GM23338 (cell line): ENCODE measurements around the gene HSPA12B.

Experiments
- EZH2phosphoT487 ChIP-seq: fragments of 200-600 bp; sonication (generic); IDR thresholded peaks from one replicate; pipeline ENCODE4 v1.8.1; 2018; ENCODE audit warnings: antibody characterized with exemption; ENCODE audit not compliant: unreplicated experiment
- POLR2AphosphoS5 ChIP-seq: IDR thresholded peaks from 2 replicates; pipeline ENCODE4 v1.6.1; 2016; ENCODE audit warnings: antibody characterized with exemption, low read depth
- ZNF331 ChIP-seq: fragments of 250-450 bp; sonication (Bioruptor Pico); IDR thresholded peaks from 2 replicates; pipeline ENCODE4 v1.5.0; 2020; ENCODE audit warnings: low read depth, mild to moderate bottlenecking, moderate library complexity
- TF ChIP-seq, protein P1 (sequence below), 2 experiments: fragments of 200-600 bp in 1 of 2; sonication (generic) in 1 of 2; conservative IDR thresholded peaks; 2 replicates each; pipeline versions ENCODE4 v1.5.1 to v1.6.1; 2016 to 2017; ENCODE audit warnings: antibody characterized with exemption in 2 of 2, low read depth in 2 of 2, mild to moderate bottlenecking in 2 of 2, moderate library complexity in 1 of 2

DNA sequence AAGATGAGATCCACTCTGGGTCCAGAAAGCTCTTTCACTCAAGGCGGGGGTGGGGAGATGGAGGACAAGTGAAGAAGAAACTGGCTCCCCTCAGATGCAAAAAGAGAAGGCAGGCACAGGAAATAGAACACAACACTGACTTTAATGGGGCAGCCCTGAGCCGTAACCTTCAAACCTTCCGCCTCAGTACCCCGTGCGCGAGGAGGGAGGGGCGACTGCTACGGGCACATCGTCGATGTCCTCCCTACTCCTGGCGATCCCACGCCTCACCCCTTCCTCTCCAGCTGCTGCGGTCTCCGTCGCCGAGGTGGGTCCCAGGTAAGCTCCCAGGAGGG, 44.9 kb downstream of the HSPA12B start:
- no peak for TF ChIP-seq ZNF331 (CRISPR knock-in tag)
- TF ChIP-seq, protein P1, sequence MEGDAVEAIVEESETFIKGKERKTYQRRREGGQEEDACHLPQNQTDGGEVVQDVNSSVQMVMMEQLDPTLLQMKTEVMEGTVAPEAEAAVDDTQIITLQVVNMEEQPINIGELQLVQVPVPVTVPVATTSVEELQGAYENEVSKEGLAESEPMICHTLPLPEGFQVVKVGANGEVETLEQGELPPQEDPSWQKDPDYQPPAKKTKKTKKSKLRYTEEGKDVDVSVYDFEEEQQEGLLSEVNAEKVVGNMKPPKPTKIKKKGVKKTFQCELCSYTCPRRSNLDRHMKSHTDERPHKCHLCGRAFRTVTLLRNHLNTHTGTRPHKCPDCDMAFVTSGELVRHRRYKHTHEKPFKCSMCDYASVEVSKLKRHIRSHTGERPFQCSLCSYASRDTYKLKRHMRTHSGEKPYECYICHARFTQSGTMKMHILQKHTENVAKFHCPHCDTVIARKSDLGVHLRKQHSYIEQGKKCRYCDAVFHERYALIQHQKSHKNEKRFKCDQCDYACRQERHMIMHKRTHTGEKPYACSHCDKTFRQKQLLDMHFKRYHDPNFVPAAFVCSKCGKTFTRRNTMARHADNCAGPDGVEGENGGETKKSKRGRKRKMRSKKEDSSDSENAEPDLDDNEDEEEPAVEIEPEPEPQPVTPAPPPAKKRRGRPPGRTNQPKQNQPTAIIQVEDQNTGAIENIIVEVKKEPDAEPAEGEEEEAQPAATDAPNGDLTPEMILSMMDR (conservative IDR thresholded peaks at IDR 0.05; ENCODE audit: low read depth in 2 of 2), result no peak
- no peak for TF ChIP-seq POLR2AphosphoS5
- TF ChIP-seq EZH2phosphoT487, result no peak
